Panc1 (cell line): ENCODE measurements around the gene EMX1. TPM values are rescaled to one million over a fixed set of nuclear protein-coding genes. Genes with fewer than 3 reads are reported as not detected.
A peak's percentile ranks its signal among the peaks of the same experiment; 100 is the strongest.

ENCODE experiments used
- ATAC-seq: fragments of 200-7000 bp; cut with Tn5 transposase; 2 replicates; pipeline ENCODE4 v1.9.1; 2020; ENCODE audit warnings: mild to moderate bottlenecking, moderate library complexity
- BruUV-seq: library from RNA; stranded (reverse); fragments of 400-500 nt; replicated peaks from 2 replicates; lab custom pipeline; 2021; lab: Mats Ljungman, UMichigan
- CTCF ChIA-PET: fragments of 300-600 bp; sonication (Branson Sonifier 250); formaldehyde crosslinking; loops from one replicate; lab custom pipeline; 2022; ENCODE audit warnings: antibody characterized with exemption; lab: Charles Lee
- POLR2A ChIA-PET: fragments of 300-600 bp; sonication (Branson Sonifier 250); formaldehyde crosslinking; loops from one replicate; lab custom pipeline; 2022; ENCODE audit warnings: antibody characterized with exemption; lab: Charles Lee
- DNase-seq: peaks from one replicate; pipeline ENCODE4 v3.0.0-alpha.2; 2010; ENCODE audit warnings: low read depth, low spot score
- H3K27ac ChIP-seq: 2 replicates; pipeline ENCODE4 v1.5.1; 2011; ENCODE audit warnings: mild to moderate bottlenecking, low read length, inconsistent platforms
- H3K27me3 ChIP-seq: fragments of 200-500 bp; sonication (Bioruptor generic); 2 replicates; pipeline ENCODE4 v1.6.0; 2014; ENCODE audit warnings: low read length, inconsistent platforms; ENCODE audit not compliant: control insufficient read depth, insufficient read depth
- H3K36me3 ChIP-seq: fragments of 200-500 bp; sonication (Bioruptor generic); 2 replicates; pipeline ENCODE4 v1.5.1; 2014; ENCODE audit warnings: inconsistent platforms, mild to moderate bottlenecking, low read length, moderate library complexity; ENCODE audit not compliant: control insufficient read depth, insufficient read depth
- H3K4me1 ChIP-seq: 2 replicates; pipeline ENCODE4 v1.5.1; 2011; ENCODE audit warnings: inconsistent platforms, mild to moderate bottlenecking, low read length, moderate library complexity; ENCODE audit not compliant: control insufficient read depth, insufficient read depth
- H3K4me3 ChIP-seq, 2 experiments: 2 replicates each; pipeline ENCODE4 v1.5.1; 2011 to 2012; ENCODE audit warnings: low read depth in 2 of 2, low read length in 2 of 2, mild to moderate bottlenecking in 2 of 2, inconsistent platforms in 1 of 2, moderate library complexity in 1 of 2
- H3K9me3 ChIP-seq: fragments of 200-500 bp; sonication (Bioruptor generic); 2 replicates; pipeline ENCODE4 v1.5.1; 2014; ENCODE audit warnings: low read depth, mild to moderate bottlenecking, inconsistent platforms, low read length, moderate library complexity; ENCODE audit not compliant: control insufficient read depth, insufficient read depth
- POLR2AphosphoS5 ChIP-seq: IDR thresholded peaks from 2 replicates; pipeline ENCODE4 v1.6.1; 2012; ENCODE audit warnings: mild to moderate bottlenecking, low read depth, low read length, moderate library complexity
- REST ChIP-seq, 2 experiments: IDR thresholded peaks; 2 replicates each; pipeline ENCODE4 v1.6.1; 2011 to 2012; ENCODE audit warnings: low read depth in 2 of 2, control low read depth in 1 of 2, low read length in 1 of 2, mild to moderate bottlenecking in 1 of 2, moderate library complexity in 1 of 2; ENCODE audit not compliant: insufficient read depth in 1 of 2
- SIN3A ChIP-seq: IDR thresholded peaks from 2 replicates; pipeline ENCODE4 v1.6.1; 2012; ENCODE audit warnings: low read depth, mild to moderate bottlenecking, low read length, moderate library complexity, borderline replicate concordance; ENCODE audit not compliant: insufficient read depth
- TCF7L2 ChIP-seq: IDR thresholded peaks from 2 replicates; pipeline ENCODE4 v1.6.1; 2011; ENCODE audit warnings: mild to moderate bottlenecking, low read depth, low read length, inconsistent platforms
- in situ Hi-C: cut with HindIII; loops from 2 replicates; pipeline ENCODE4 v1.10.0; 2016; ENCODE audit warnings: low sequenced_read_pairs, low pct_unique_long_range_greater_than_20kb
- intact Hi-C: fragments of 100-400 bp; cut with micrococcal nuclease; formaldehyde crosslinking; loops from one replicate; pipeline ENCODE4 v1.10.0; 2022; ENCODE audit not compliant: unreplicated experiment
- total RNA-seq: library from RNA; stranded (reverse); gene quantifications from one replicate; pipeline ENCODE4 v1.2.1, GENCODE V29; 2021; ENCODE audit not compliant: unreplicated experiment
- TF ChIP-seq, protein P1 (sequence below): fragments of 450-650 bp; IDR thresholded peaks from 2 replicates; pipeline ENCODE4 v1.5.1; 2017; ENCODE audit warnings: mild to moderate bottlenecking

The EMX1 gene
- total RNA-seq, 1 experiment from 2014 or later, result 0.36 TPM

DNA sequence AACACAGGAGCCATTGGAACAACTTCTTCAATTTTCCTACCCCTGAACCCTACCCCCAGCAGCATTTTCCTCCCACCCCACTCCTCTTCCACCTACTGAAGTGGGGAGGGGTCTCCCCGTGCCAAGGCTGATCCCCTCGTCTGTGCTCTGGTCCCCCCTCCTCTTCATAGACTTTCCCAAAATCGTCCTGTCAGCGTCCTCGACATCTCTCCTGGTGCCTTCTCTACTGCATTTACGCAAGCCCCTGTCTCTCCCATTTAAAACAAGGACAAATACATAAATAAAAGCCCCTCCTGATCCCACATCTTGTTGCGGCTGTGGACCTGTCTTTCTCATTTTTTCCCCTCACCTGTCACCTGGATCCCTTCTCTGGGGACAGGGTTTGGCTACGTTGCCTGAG lies 42.2 kb downstream of the EMX1 start:
- no peak overlapping the region for H3K4me3 ChIP-seq
- no peaks in the 10 kb centered on the region for H3K4me1 ChIP-seq
- intact Hi-C loops (no loop called here), in situ Hi-C loops (no loop called here)
- H3K27ac ChIP-seq, result no peak overlapping the region
- POLR2A ChIA-PET, result interaction anchor here (0.7 kb wide), 1 partner anchor 137 kb away, joined by 5 read pairs; no protein-coding TSS in a partner anchor
- ATAC-seq (no peak), DNase-seq (no peak)
- H3K27me3 ChIP-seq, result no peaks in the 10 kb centered on the region
- H3K9me3 ChIP-seq, result no peaks in the 10 kb centered on the region
- H3K36me3 ChIP-seq, result no peaks in the 10 kb centered on the region
- CTCF ChIA-PET, result no interaction called here
- TF ChIP-seq TCF7L2 (no peak), POLR2AphosphoS5 (no peak), SIN3A (no peak), REST (IDR thresholded peaks at IDR 0.05; ENCODE audit: insufficient read depth in 1 of 2, low read depth in 2 of 2, low read length in 1 of 2) (no peak)
- TF ChIP-seq, protein P1, sequence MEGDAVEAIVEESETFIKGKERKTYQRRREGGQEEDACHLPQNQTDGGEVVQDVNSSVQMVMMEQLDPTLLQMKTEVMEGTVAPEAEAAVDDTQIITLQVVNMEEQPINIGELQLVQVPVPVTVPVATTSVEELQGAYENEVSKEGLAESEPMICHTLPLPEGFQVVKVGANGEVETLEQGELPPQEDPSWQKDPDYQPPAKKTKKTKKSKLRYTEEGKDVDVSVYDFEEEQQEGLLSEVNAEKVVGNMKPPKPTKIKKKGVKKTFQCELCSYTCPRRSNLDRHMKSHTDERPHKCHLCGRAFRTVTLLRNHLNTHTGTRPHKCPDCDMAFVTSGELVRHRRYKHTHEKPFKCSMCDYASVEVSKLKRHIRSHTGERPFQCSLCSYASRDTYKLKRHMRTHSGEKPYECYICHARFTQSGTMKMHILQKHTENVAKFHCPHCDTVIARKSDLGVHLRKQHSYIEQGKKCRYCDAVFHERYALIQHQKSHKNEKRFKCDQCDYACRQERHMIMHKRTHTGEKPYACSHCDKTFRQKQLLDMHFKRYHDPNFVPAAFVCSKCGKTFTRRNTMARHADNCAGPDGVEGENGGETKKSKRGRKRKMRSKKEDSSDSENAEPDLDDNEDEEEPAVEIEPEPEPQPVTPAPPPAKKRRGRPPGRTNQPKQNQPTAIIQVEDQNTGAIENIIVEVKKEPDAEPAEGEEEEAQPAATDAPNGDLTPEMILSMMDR, result no peak
- BruUV-seq, result no TSS peak

- BruUV-seq, result no TSS peak
- in situ Hi-C loops, result no loop called here
These were observed 43.0 kb downstream of the EMX1 start for GRCh38 chr2:72959995-72960981.

More at GRCh38 chr2:72959995-72960981, 43.0 kb downstream of the EMX1 start:
- Histone ChIP-seq H3K27me3 (no peaks in the 10 kb centered on the region), H3K9me3 (no peaks in the 10 kb centered on the region), H3K27ac (no peak overlapping the region), H3K4me3 (no peak overlapping the region), H3K36me3 (no peaks in the 10 kb centered on the region), H3K4me1 (no peaks in the 10 kb centered on the region)
- intact Hi-C loops, result no loop called here
- ChIA-PET POLR2A (interaction anchor here (0.6 to 0.7 kb wide), 2 partner anchors 17 to 138 kb away, joined by 5 to 8 read pairs; no protein-coding TSS in a partner anchor), CTCF (no interaction called here)
- DNase-seq (no peak), ATAC-seq (peak; percentile 36; the same call in 1 of the 2 replicates)
- TF ChIP-seq REST (IDR thresholded peaks at IDR 0.05; ENCODE audit: insufficient read depth in 1 of 2, low read depth in 2 of 2, low read length in 1 of 2), result no peak
- no peak for TF ChIP-seq POLR2AphosphoS5
- TF ChIP-seq SIN3A, result no peak
- TF ChIP-seq, protein P1, result no peak
- no peak for TF ChIP-seq TCF7L2
